NCI-H1930 (cell line): ENCODE results near the gene MFAP4.

ENCODE experiments used
- DNase-seq, 2 experiments: peaks; one replicate each; lab custom pipeline; 2025; lab: John Stamatoyannopoulos, UW

MFAP4 gene

DNA sequence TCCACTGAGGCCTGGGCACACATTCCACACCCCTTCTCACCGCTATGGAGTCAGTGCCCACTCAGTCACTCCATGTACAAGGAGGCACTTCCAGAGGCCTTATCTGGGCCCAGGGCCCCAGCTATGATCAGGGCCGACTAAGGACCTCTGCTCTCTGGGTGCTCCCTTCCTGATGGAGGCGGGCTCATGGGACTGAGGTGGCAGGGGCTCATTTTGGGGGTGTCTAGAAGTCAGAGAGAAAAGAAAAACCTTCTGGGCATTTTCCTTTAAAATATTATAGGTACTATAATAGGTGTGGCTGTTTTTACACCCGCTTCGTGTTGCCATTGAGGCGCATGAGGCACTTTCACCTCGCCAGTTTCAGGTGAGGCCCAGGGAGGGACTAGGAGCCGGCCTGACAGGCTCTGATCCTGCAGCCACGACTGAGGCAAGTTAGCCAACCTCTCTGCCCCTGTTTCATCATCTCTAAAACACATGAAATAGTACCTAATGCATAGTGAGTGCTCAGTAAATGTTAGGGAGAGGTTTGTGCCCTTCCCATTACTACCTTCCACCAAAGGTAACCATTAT lies 38.8 kb downstream of the MFAP4 start:
- no peak for DNase-seq

DNA sequence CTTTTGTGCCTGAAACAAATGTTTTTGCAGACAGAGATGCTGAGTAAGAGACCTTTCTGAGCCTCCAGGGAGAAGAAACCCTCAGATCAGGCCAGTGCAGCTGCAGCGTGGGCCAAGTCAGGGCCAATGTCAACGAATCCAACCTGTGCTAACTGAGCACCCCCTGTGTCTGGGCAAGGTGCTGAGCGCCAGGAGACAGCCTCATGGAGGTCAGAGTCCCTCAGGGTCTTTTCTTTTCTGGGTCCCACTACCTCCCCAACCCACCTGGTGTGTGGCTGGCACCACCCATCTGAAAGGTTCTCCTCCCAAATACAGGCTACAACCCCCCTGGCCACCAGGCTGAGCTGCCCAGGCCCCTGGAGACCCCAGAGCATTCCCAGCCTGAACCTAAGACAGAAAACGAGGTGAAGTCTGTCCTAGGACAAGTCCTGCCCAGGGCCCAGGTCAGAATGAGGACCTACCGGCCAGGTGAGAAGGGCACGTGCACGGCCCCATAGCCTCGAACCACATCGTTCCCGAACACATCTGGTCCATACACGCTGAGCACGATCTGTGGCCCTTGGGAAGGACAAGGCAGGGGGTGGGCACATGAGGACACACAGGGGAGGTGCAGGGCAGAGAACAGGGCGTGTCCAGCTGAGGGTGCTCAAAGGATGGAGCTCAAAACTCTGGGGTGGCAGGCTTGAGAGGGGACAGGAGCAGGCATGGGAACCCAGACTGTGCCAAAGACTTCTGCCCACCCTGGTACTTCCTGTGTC lies 39.5 kb downstream of the MFAP4 start:
- DNase-seq = no peak

DNA sequence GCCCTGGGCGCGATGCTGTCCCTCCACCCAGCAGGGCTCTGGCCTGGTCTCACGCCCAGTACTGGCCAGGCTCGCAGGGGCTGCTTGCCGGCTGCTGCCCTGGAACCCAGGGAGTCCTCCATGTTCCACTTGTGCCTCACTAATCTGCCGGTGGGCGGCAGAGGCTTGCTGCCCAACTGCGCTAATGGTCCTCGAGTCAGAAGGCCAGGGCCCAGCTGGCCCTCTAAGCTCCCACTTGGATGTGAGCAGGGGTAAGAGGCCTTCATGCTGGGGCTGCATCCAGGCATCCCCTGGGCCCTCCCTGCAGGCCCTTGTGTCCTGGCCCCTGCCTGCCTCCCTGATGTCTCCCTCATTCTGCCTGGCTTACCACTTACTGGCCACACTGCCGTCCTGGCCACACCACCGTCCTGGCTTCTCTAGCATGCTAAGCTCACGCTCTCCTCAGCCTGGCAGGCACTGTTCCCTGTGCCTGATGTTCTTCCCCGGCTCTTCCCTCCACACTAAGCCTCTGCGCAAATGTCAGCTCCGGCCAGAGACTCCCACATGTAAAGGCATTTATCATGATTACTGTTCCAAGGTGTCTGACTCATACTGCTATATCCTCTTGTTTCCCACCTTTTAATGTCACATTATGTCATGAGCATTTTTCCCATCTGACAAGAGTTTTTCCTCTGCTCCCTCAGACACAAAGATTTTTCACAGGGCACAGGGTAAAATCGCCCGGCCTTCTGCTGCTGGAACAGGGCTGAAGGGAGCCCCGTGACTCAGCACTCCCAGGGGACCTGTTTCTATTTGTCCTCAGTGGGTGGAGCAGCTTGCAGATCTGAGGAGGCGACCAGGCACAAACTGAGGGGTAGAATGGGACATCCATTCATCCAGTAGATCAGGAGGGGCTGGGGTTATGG lies 40.4 kb downstream of the MFAP4 start:
- DNase-seq = no peak

DNA sequence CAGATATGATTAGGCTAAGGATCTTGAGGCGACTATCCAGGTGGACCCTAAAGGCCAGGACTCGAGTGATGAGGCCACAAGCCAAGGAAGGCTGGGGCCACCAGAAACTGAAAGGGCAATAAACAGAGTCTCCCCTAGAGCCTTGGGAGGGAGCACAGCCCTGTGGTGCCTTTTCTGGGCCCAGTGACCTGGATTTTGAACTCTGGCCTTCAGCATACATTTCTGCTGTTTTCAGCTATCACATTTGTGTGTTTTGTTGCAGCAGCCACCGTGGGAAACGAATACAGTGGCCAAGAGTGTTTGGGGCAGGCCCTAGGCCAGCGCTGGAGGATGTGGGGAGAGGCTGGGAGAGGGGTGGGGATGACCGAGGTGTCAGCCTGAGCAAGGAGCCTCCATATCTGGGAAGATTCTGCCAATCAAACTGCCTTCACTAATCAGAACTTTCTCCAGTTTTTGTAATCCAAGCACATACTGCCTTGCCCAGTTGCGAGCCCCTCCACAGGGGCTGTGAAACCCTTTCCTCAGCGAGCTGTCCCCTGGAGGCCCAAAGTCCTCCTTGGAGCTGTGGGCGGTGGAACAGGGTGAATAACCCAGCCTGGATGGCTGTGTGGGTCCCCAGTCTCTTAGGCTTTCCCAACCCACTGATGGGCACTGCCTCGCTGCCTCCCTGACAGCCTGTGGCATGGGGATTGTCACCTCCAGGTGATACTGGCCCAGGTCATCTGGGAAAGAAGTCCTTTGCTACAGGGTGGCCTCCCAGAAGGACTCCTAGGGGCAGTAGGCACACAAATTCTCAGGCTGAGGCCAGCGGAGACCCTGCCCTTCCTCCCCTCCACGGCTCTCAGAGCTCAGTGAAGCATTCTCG lies 41.3 kb downstream of the MFAP4 start:
- no peak for DNase-seq

DNA sequence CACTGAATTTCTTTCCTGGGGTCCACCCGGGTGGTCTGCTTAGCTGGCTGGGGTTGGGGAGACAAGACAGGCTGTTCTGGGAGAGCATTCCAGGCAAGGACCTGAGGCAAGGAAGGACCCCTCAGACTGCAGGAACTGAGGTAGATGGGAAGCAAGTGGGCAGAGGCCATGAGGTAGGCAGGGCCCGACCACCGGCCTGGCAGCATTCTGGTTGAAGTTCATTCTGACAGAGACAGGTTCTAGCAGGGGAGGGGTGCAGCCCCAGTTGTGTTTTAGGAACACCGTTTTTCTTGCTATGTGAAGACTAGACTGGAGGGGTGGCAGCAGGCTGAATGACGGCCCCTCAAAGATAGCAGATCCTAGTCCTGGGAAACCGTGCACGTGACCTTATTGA lies 41.9 kb downstream of the MFAP4 start:
- DNase-seq = no peak

DNA sequence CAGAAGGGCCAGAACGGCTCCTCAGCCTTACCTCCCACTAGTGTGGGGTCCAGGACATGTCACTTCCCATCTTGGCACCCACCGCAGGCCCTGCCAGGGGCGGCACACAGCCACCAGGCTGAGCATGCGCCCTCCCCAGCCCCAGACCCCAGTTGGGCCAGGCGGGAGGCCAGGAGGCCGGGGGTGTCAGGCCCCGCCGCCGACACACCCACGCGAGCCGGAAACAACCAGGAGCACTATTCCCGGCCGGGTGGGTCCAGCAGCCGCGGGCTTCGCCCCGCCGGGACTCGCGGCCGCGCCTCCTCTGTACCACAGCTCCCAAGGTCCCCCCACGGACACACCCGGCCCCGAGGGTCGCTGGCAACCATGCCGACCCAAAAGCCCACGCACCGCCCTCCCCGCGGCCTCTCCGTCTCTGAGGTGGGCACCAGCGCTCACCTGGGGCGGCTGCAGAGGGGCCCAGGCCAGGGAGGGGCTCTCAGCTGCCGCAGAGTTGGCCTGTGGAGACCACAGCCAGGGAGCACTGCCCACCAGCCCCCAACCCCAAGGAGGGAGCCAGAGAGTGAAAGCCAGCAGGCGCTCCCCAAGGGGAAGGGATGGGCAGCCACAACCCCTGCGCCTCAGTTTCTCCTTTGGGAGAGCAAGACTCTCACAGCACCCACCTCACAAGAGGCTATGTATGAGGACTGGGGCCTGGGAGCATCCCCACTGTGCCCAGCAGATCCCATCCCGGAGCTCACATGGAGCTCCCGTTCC lies 42.5 kb downstream of the MFAP4 start:
- DNase-seq = no peak

DNA sequence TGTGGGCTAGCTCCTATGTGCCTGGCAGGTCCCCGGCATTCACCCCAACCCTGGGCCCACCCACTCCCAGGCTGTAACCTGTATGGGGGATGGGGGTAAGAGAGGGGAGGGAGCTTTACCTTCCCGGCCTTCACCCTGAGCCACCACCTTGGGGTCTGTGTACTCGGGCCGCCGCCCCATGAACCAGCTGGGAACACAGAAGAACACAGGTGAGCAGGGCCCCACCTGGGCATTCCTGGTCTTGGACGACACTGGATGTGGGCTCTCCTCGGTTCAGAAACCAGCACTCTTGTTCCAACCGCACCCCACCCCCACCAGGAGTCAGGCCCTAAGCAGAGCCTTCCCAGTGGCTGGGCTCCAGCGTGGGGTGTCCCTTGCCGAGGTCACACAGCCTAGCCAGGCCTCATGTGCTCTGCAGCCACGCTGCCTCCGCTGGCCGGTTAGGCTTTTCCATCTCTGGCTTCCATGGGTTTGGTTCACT lies 43.3 kb downstream of the MFAP4 start:
- DNase-seq = no peak

DNA sequence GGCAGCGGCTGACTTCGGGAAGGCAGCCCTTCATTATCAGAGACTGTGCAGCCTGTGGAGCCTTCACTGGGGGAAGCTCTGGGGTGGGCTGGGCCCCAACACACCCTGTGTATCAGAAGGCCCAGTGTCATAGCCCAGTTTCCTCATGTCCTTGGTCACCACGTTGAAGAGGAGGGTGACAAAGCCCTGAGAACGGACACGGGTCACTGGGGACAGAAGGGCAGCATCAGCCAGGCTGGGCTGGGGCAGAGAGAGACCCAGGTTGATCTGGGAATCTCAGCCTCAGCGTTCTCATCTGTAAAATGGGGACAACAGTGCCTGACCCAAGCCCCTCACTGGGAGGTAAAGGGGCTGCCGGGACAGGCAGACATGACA lies 43.7 kb downstream of the MFAP4 start:
- DNase-seq = no peak

DNA sequence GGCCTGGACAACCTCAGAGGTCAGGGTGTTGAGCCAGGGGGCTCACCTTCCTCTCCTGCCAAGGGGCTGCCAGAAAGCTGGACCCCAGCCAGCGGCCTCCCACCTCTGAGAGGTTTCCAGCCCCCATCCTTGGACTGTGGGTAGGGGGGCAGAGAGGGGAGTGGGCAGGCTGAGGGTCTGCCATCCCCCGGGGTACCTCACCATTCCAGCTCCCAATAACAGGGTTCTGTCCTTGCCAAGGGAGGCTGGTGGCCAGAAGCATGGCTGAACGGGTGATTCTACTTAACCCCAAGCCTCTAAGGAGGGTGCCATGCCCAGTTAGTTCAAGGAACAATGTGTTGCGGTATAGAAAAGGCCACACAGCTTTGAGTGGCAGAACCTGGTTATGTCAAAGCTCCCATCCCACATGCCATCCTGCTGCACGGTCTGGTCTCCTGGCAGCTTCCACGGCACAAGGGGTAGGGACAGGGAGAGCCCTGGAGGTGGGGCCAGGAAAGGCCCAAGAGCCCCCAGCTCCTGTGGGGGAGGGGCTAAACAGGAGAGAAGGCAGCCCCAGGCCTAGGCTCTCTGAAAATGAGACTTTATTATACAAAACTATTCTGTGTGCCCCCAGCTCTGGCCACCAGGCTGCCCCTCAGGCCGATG lies 44.3 kb downstream of the MFAP4 start:
- no peak for DNase-seq

DNA sequence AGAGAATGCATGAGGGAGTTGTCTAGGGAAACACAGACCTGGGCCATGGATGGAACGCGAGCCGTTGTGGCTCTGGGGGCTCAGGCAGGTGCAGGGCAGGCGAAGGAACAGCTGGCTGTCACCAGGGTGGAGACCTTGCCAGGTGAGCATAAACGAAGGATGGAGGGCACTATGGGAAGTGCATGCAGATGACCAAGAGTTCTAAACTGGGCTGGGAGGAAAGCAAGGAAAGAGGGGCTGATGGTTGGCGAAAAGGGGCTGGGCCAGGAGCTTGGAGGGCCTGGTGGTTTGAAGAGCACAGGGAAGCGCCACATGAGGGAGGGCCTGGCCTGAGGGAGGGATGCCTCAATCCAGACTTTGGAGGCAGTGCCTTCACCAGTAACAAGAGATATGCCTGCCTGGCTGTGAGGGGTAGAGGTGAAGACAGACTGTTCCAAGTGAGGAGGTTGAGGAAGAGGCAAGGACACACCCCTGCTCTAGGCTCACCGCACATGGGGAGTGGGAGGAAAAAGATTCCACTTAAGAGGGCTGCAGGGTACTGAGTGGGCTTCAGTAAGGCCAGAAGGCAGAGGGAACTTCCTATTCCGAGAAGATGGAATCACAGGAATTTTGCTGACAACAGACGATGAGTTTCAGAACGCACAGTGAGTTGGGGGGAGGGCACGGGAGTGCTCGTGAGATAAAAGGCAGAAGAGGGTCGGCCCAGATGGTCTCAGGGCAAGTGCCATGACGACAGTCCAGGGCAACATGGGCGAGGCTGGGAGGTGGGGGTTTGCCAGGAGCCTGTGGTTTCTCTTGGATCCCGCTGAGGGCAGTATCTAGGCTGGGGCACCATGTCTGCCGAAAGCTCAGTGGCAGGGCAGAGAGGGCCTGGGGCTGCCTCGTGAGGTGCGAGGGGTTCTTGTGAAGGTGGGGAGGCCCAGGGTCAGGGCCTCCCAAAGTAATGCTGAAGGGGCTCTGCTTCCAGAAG lies 45.1 kb downstream of the MFAP4 start:
- no peak for DNase-seq

DNA sequence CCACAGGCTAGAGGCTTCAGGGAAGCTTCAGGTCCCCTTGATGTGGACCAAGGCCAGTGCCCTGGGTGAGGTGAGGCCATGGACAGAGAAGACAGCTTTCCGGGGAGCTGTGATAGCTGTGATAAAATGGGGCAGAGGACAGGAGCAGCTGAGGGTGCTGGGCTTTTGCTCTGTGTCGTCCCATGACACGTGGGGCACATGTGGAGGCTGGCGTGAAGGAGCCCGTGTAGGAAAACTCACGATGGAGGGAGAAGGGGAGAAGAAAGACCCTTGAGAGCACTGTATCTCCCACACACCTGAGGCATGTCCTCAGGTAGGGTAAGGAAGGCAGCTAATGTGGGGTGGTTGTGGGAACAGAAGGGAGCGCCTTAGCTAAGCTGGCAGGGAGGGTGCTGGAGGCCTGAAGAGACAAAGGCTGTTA lies 45.8 kb downstream of the MFAP4 start:
- no peak for DNase-seq

DNA sequence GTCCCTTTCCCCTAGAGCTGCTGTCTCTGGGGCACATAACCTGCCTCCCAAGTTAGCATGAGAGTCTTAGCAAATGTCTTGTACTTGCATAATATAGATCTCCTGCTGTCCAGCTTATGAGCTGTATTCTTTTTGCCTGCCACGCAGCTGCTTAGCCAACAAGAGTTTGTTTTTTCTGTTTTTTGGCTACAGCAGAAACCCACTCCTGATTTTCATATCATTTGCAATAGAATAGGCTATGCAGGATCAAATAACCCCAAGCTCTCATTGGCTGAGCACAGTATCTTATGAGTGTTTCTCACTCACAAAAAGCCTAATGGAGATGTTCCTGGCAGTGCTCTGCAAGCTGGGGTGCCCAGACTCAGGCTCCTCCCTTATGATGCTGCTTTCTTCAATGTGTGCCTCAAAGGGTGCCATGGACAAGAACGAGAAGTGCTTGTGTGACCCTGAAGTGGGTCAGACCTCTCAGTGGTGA lies 47.6 kb downstream of the MFAP4 start:
- no peak for DNase-seq

DNA sequence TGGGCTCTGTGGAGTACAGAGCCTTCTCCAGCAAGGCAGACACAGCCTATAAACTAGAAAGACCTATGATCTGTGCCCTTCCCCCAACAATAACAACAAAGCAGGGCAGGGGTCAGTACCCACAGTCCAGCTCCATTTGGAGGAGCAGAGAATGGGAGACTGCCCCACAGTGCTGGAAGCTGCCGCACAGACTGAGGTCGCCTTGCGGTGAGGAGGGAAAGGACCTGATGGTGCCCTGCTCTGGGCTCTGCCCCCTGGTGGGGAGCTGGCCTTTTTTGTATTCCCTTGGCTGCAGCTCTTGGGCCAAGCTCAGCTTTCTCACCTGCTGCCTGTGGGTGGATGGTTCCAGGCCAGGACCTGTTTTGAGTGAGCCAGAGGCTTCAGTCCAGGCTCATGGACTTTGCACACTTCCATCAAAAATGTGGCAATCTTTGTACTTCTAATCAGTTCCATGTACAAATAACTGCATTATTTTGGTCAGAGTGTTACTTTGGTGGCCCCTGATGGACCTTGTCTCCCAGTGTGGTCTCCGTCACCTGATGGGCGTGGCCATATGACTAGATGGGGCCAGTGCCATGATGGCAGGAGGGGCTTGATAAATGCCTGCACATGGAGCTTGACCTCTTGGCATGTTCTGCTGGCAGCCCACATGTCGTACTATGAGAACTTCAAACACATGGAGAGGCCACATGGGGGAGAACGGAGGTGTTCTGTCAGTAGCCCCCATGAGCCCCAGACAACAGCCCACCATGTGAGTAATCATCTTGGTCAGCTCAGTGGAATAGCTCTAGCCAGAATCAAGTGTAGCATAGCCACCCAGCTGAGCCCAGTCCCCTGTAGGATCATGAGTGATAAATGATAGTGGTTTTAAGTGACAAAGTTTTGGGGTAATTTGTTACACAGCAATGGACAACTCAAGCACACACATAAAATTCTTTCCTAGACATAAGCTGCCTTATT lies 48.7 kb downstream of the MFAP4 start:
- DNase-seq = no peak

DNA sequence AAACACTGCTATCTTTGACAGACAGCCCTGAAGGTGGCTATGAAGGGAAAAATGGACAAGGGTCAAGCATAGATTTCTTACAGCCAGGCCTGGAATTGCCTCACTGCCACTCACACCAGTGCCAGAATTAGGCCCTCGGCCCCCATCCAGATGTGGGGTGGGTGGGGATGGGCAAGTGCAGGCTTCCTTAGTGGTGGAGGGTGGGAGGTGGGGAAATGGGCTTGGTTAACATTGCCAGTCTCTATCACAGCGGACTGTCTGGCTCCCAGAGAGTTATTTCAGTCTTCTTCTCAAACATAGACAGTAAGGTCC lies 49.3 kb downstream of the MFAP4 start:
- no peak for DNase-seq

DNA sequence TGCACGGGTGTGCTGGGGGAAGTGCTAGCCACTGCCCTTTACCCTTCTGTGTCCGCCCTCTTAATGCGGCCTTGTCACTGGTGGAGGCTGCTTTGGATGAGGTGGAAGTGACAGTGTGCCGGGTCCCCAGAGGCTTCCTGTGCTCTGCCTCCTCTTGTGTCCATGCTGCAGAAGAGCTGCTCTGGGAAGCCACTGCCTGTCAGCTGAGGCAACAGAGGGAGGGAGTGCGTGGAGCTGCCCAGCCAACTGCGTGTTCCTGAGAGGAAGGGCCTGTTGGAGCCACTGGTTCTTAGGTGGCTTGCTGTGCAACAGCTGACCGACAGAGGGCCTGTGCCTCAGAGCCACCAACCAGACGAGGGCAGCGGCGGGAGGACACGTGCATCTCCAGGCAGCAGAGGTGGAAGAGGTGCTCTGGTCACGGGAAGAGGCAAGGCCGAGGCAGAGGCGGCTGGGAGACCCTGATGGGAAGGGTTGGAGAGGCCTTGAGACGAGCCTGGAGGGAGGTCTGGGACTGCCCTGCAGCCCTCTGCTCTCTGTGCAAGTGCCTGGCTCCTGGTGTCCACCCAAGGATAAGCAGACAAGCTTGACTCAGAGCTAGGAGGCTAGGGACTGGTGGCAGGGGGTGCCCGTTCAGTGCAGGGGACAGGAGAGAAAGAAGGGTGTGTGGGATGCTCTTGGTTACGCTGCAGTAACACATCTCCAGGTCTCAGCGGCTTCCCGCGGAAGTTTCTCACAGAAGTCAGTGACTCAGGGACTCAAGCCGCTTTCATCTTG lies 49.9 kb downstream of the MFAP4 start:
- DNase-seq = no peak

DNA sequence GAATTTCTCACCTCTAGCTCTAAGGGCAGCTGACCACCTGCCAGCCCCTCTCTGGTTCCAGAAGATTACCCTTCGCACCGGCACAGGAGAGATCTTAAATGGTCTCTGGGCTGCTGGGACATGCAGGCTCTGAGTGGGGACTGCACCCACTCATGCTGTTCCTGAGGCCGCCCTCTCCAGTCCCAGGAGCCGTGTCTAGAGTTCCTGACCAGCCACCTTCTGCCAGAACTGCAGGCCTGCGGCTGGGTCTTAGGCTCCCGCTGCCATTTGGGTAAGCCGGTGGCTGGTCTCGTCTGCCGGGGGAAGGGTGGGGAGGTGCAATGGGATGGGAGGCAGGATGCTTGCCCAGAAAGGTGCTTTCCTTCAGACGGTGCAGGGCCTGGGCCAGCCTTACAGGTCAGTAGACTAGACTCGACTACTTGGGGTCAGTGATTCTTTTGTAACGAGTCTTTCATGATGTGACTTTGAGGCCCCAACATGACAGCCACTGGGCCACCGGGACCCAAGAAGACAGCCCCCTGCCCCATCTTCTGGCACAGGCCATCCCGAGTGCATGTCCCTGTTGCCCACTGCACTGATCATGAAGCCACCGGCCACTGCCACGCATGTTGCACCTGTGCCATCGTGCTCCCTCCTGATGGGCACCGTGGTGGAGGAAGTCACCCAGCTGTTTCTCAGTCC lies 50.9 kb downstream of the MFAP4 start:
- DNase-seq = no peak

DNA sequence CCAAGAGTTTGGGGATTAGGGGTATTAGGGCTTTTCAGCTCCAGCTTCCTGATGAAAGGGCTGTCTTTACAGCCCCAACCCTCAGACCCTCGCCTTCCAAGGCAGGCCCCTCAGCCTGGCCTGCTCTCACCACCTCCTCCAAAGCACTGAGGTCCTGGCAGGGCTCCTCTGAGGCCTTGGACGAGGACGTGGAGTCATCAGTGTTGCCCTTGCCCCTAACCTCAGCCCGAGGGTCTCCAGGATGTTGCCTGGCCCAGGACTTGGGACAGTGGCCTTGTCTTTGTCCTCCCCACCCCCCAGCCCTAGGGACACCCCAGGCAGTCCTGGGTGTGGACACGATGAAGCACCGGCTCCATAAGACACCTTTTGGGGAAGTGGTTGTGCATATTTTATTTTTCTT lies 52.7 kb downstream of the MFAP4 start:
- no peak for DNase-seq
